SK-N-MC (cell line): Measurements from ENCODE around the gene CDYL.

Experiments used
- EZH2 ChIP-seq: fragments of 200-600 bp; sonication (generic); IDR thresholded peaks from one replicate; pipeline ENCODE4 v1.6.1; 2017; ENCODE audit warnings: antibody characterized with exemption
- POLR2AphosphoS5 ChIP-seq: IDR thresholded peaks from 2 replicates; pipeline ENCODE4 v1.6.1; 2012; ENCODE audit warnings: mild to moderate bottlenecking, low read depth, low read length, borderline replicate concordance

- TF ChIP-seq POLR2AphosphoS5 (no peak), EZH2 (no peak)
Observed at GRCh38 chr6:4776493-4777393, 539 bp downstream of the CDYL start.
